OCI-LY7 (cell line): ENCODE results near the gene ELAVL2. TPM values are rescaled to one million over a fixed set of nuclear protein-coding genes. Genes with fewer than 3 reads are reported as not detected.

Source experiments
- BruUV-seq: library from RNA; stranded (reverse); fragments of 400-500 nt; replicated peaks from 2 replicates; lab custom pipeline; 2021; lab: Mats Ljungman, UMichigan
- CTCF ChIA-PET: fragments of 300-600 bp; sonication (Branson Sonifier 250); formaldehyde crosslinking; loops from one replicate; lab custom pipeline; 2022; ENCODE audit warnings: antibody characterized with exemption; ENCODE audit not compliant: unreplicated experiment; lab: Charles Lee
- POLR2A ChIA-PET: fragments of 300-600 bp; sonication (Branson Sonifier 250); formaldehyde crosslinking; loops from one replicate; lab custom pipeline; 2022; ENCODE audit warnings: antibody characterized with exemption; lab: Charles Lee
- DNase-seq: peaks from one replicate; pipeline ENCODE4 v3.0.0-alpha.2; 2015; ENCODE audit warnings: low spot score
- H2AFZ ChIP-seq: fragments of 200-600 bp; sonication (generic), shearing (Covaris generic); 2 replicates; pipeline ENCODE4 v1.6.1; 2014; ENCODE audit warnings: mild to moderate bottlenecking, antibody characterized with exemption, low read length, moderate library complexity
- H3K27ac ChIP-seq: fragments of 200-600 bp; sonication (generic); 2 replicates; pipeline ENCODE4 v1.5.1; 2014; ENCODE audit warnings: mixed run types, low read depth, mild to moderate bottlenecking, moderate library complexity, low read length, inconsistent platforms; ENCODE audit not compliant: poor library complexity, severe bottlenecking
- H3K36me3 ChIP-seq: fragments of 200-600 bp; sonication (generic); 2 replicates; pipeline ENCODE4 v1.6.1; 2014; ENCODE audit warnings: mild to moderate bottlenecking, antibody characterized with exemption, low read length, moderate library complexity, mixed read lengths; ENCODE audit not compliant: insufficient read depth
- H3K4me1 ChIP-seq: fragments of 200-600 bp; sonication (generic); 2 replicates; pipeline ENCODE4 v1.5.1; 2014; ENCODE audit warnings: mild to moderate bottlenecking, low read length; ENCODE audit not compliant: insufficient read depth, poor library complexity, severe bottlenecking
- H3K4me2 ChIP-seq: fragments of 200-600 bp; sonication (generic); 2 replicates; pipeline ENCODE4 v1.6.1; 2014; ENCODE audit warnings: mild to moderate bottlenecking, low read length
- H3K4me3 ChIP-seq: fragments of 200-600 bp; sonication (generic); 2 replicates; pipeline ENCODE4 v1.5.1; 2014; ENCODE audit warnings: mild to moderate bottlenecking, low read depth, low read length; ENCODE audit not compliant: poor library complexity, severe bottlenecking
- H3K79me2 ChIP-seq: fragments of 200-600 bp; sonication (generic); 2 replicates; pipeline ENCODE4 v1.6.1; 2016; ENCODE audit warnings: low read depth, mild to moderate bottlenecking, low read length, moderate library complexity, mixed read lengths; ENCODE audit not compliant: insufficient read depth
- H3K9me2 ChIP-seq: fragments of 200-600 bp; sonication (generic); 2 replicates; pipeline ENCODE4 v1.6.1; 2016; ENCODE audit warnings: mild to moderate bottlenecking, low read length, mixed read lengths; ENCODE audit not compliant: insufficient read depth
- H3K9me3 ChIP-seq: fragments of 200-600 bp; sonication (generic); 2 replicates; pipeline ENCODE4 v1.6.1; 2014; ENCODE audit warnings: mild to moderate bottlenecking, mixed run types, low read length, mixed read lengths
- H4K20me1 ChIP-seq: fragments of 200-600 bp; sonication (generic); 2 replicates; pipeline ENCODE4 v1.6.1; 2014; ENCODE audit warnings: mild to moderate bottlenecking, antibody characterized with exemption, low read length, moderate library complexity, mixed read lengths; ENCODE audit not compliant: insufficient read depth
- EZH2phosphoT487 ChIP-seq: fragments of 200-600 bp; sonication (generic); IDR thresholded peaks from 2 replicates; pipeline ENCODE4 v1.6.1; 2018; ENCODE audit warnings: low read depth, borderline replicate concordance, mild to moderate bottlenecking, mixed run types, antibody characterized with exemption, low read length, moderate library complexity, mixed read lengths
- intact Hi-C: fragments of 100-400 bp; cut with micrococcal nuclease; formaldehyde crosslinking; loops from one replicate; pipeline ENCODE4 v1.10.0; 2022; ENCODE audit not compliant: unreplicated experiment
- total RNA-seq, 2 experiments: library from RNA; depleted of rRNA in 1 of 2; stranded (reverse); fragments of >200 nt in 1 of 2; shearing (Covaris generic) in 1 of 2; gene quantifications; 2 replicates each; pipeline ENCODE4 v1.2.3, GENCODE V29; 2014 to 2022
- TF ChIP-seq, protein P1 (sequence below): fragments of 200-600 bp; sonication (generic); conservative IDR thresholded peaks from 2 replicates; pipeline ENCODE4 v1.5.1; 2014; ENCODE audit warnings: mild to moderate bottlenecking, antibody characterized with exemption, low read length, moderate library complexity, mixed read lengths

The ELAVL2 gene
- total RNA-seq, 2 experiments from 2014 or later, result not detected

DNA sequence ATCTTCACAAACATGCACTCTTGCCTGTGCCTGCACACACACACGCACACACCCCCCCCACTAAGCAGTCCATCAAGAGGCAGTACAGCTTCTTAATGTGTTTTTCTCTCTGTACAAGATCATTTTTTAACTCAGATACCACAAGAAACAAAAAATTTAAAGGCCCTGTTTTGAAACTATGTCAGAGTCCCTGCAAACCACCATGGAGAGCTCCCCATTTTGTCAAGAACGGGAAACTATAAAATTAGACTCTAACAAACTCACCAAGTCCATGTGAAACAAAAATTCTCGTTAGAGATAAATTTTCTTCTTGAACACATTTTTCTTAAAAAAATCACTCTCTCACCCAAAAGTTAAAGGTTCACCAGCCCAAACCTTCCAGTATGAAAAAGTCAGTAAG, 86.3 kb downstream of the ELAVL2 start:
- Histone ChIP-seq H2AFZ (no peak overlapping the region), H4K20me1 (no peaks in the 10 kb centered on the region), H3K27ac (peak overlapping the region; percentile 27), H3K4me2 (no peak overlapping the region), H3K4me3 (no peak overlapping the region), H3K36me3 (no peaks in the 10 kb centered on the region), H3K9me3 (no peaks in the 10 kb centered on the region), H3K9me2 (no peaks in the 10 kb centered on the region), H3K79me2 (no peaks in the 10 kb centered on the region), H3K4me1 (no peaks in the 10 kb centered on the region)
- no TSS peak for BruUV-seq
- ChIA-PET CTCF (no interaction called here), POLR2A (no interaction called here)
- TF ChIP-seq, protein P1, sequence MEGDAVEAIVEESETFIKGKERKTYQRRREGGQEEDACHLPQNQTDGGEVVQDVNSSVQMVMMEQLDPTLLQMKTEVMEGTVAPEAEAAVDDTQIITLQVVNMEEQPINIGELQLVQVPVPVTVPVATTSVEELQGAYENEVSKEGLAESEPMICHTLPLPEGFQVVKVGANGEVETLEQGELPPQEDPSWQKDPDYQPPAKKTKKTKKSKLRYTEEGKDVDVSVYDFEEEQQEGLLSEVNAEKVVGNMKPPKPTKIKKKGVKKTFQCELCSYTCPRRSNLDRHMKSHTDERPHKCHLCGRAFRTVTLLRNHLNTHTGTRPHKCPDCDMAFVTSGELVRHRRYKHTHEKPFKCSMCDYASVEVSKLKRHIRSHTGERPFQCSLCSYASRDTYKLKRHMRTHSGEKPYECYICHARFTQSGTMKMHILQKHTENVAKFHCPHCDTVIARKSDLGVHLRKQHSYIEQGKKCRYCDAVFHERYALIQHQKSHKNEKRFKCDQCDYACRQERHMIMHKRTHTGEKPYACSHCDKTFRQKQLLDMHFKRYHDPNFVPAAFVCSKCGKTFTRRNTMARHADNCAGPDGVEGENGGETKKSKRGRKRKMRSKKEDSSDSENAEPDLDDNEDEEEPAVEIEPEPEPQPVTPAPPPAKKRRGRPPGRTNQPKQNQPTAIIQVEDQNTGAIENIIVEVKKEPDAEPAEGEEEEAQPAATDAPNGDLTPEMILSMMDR, result no peak
- no peak for TF ChIP-seq EZH2phosphoT487
- intact Hi-C loops, result no loop called here
- peak; percentile 2 for DNase-seq

GRCh38 chr9:23736293-23736692, 89.7 kb downstream of the ELAVL2 start:
- Histone ChIP-seq H3K27ac (no peak overlapping the region), H3K36me3 (no peaks in the 10 kb centered on the region), H3K4me1 (no peaks in the 10 kb centered on the region), H4K20me1 (no peaks in the 10 kb centered on the region), H2AFZ (no peak overlapping the region), H3K79me2 (no peaks in the 10 kb centered on the region), H3K4me3 (no peak overlapping the region), H3K9me3 (no peaks in the 10 kb centered on the region), H3K9me2 (no peaks in the 10 kb centered on the region), H3K4me2 (no peak overlapping the region)
- no peak for DNase-seq
- TF ChIP-seq EZH2phosphoT487, result no peak
- TF ChIP-seq, protein P1, result no peak
- no TSS peak for BruUV-seq
- CTCF ChIA-PET, result no interaction called here
- intact Hi-C loops, result no loop called here
- POLR2A ChIA-PET, result interaction anchor here (0.6 kb wide), 1 partner anchor 1295 kb away, joined by 3 read pairs; no protein-coding TSS in a partner anchor

GRCh38 chr9:23733495-23734078, 92.5 kb downstream of the ELAVL2 start:
- BruUV-seq, result no TSS peak
- CTCF ChIA-PET, result no interaction called here

More at GRCh38 chr9:23733495-23734078, 92.5 kb downstream of the ELAVL2 start:
- H3K36me3 ChIP-seq, result no peaks in the 10 kb centered on the region
- H3K4me3 ChIP-seq, result no peak overlapping the region
- H3K4me2 ChIP-seq, result no peak overlapping the region
- H3K9me2 ChIP-seq, result no peaks in the 10 kb centered on the region
- POLR2A ChIA-PET, result interaction anchor here (0.7 to 1.8 kb wide), 2 partner anchors 11 to 1255 kb away, joined by 3 to 4 read pairs; no protein-coding TSS in a partner anchor
- no peaks in the 10 kb centered on the region for H3K4me1 ChIP-seq
- no peaks in the 10 kb centered on the region for H3K79me2 ChIP-seq
- no peak overlapping the region for H3K27ac ChIP-seq
- no peaks in the 10 kb centered on the region for H4K20me1 ChIP-seq
- H2AFZ ChIP-seq, result no peak overlapping the region
- H3K9me3 ChIP-seq, result no peaks in the 10 kb centered on the region
- DNase-seq, result no peak
- intact Hi-C loops, result no loop called here
- TF ChIP-seq, protein P1, result no peak
- no peak for TF ChIP-seq EZH2phosphoT487
